NCI-H345 treated with DMSO at 0.1 percent for 48 hours (cell line): Measurements from ENCODE around the gene NBPF15.
"Not testable (repeated sequence)": the region's sequence is repeated elsewhere in the genome, so short reads cannot be mapped to it uniquely, and the experiment has no call there.

Source experiments
- DNase-seq: peaks from one replicate; lab custom pipeline; 2025; ENCODE audit not compliant: unreplicated experiment; lab: John Stamatoyannopoulos, UW

NBPF15 gene

GRCh38 chr1:144461136-144461759 lies at the start of gene NBPF15:
TSS of gene NBPF15 (minus strand) at chr1:144461669. CDS start at chr1:144440003, 21,666 bp downstream.
- DNase-seq = peak; percentile 66

DNA sequence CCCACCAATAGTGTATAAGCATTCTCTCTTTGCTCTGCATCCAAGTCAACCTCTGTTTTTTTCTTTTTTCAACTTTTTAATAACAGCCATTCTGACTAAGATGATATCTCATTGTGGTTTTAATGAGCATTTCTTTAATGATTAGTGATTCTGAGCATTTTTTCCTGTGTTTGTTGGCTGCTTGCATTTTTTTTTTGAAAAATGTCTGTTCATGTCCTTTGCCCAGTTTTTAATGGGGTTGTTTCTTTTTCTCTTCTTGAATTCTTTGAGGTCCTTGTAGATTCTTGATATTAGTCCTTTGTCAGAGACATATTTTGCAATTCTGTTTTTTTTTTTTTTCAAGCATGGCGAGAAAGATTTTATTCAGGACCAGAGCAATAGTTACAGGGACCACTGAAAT lies 35.0 kb upstream of the NBPF15 start:
- not testable (repeated sequence) for DNase-seq

DNA sequence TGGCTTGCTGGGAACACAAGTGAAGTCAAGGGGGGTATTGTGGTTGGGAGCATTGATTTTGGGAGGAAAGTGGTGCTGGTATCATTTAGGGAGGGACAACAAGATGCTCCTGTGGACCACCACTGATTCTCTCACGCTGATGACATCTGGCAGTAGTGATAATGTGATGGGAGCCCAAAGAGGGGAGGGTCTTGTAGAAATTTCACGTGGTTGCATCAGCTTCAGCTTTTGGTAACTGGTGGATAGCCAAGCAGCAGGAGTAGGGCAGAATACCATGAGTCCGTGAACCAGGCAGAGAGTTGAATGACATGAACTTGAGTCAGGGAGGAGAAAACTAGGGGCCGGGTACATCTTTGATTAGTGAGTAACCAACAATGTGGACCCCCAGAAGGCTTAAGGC lies 32.7 kb upstream of the NBPF15 start:
- not testable (repeated sequence) for DNase-seq

DNA sequence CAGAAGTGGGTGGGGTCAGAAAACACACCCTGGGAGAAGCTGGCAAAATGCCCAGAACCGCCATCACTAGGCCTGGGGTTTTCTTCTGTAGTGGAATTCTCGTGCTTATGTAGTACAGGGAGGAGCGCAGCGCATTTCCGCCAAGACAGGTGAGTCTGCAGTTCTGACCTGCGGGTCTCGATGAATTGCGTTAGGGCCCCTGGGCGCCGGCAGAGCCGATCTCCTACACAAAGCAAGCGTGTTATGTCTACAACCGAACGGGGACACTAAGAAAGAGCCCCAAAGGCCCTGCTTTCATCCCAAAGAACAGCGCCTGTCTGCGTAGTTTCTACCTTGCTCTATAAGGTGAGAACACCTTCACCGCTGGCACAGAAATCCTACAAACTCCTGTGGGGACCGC lies 28.9 kb upstream of the NBPF15 start:
- DNase-seq = not testable (repeated sequence)

- DNase-seq = not testable (repeated sequence)
These were observed 25.5 kb upstream of the NBPF15 start for GRCh38 chr1:144487002-144487401.

- not testable (repeated sequence) for DNase-seq
These were observed 23.9 kb upstream of the NBPF15 start for GRCh38 chr1:144485048-144485993.

DNA sequence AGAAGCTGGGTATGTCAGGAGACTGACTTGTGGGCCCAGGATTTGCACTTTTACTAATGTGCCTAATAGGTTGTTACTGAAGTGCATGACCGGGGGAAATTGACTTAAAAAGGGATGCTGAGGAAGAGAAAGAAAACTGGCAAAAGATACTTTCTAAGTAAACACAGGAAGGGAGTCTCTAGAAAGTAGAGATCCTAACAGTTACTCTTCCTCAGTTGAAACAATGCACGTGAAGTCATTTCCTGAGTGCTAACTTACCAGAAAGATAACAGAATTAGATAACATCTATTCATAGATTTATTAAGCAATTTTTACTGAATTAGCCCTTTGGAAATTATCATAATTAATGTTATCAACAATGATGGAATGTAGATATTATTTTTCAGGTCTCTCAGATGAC lies 12.4 kb upstream of the NBPF15 start:
- DNase-seq = not testable (repeated sequence)

DNA sequence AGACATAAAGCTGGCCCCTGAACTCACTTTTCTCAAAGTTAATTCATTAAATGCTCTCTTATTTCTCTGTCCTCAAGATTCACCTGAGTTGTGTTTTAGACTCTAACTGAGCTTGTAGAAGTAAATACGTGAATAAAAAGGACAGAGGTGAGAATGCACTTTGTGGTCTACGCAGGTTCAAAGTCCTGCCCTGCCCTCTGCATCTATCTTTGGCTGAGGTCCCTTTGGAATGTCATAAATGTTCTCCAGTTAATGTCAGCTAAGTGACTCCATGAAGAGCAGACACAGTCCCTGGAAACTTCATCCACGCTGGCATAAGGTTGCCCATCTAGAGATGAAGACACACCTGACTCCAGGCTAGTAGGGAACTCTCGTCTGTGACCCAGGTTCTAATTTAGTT lies 10.0 kb upstream of the NBPF15 start:
- not testable (repeated sequence) for DNase-seq

- not testable (repeated sequence) for DNase-seq
These were observed 309 bp upstream of the NBPF15 start for GRCh38 chr1:144461778-144462177.

GRCh38 chr1:144460686-144461085 lies 783 bp downstream of the NBPF15 start:
- not testable (repeated sequence) for DNase-seq

- not testable (repeated sequence) for DNase-seq
These were observed 19.1 kb downstream of the NBPF15 start for GRCh38 chr1:144442402-144442801.

DNA sequence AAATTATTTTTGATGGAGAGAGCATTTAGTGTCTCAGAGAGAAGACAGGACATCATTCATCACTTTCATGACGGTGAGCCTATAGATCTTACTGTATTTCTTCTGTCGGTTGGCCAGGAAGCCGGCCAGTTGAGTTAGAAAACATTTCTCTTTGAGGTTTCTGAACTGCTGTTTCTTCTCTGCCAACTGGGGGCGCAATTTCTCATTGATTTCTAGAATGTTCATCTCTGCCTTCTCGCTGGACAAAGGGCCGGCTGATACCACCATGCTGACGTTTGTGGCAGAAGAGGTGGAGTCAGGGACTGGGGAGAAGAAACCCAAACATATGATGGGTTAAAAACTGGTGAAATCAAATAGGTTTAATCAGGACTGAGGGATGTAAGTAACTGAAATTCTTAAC lies 21.7 kb downstream of the NBPF15 start:
- DNase-seq = not testable (repeated sequence)

DNA sequence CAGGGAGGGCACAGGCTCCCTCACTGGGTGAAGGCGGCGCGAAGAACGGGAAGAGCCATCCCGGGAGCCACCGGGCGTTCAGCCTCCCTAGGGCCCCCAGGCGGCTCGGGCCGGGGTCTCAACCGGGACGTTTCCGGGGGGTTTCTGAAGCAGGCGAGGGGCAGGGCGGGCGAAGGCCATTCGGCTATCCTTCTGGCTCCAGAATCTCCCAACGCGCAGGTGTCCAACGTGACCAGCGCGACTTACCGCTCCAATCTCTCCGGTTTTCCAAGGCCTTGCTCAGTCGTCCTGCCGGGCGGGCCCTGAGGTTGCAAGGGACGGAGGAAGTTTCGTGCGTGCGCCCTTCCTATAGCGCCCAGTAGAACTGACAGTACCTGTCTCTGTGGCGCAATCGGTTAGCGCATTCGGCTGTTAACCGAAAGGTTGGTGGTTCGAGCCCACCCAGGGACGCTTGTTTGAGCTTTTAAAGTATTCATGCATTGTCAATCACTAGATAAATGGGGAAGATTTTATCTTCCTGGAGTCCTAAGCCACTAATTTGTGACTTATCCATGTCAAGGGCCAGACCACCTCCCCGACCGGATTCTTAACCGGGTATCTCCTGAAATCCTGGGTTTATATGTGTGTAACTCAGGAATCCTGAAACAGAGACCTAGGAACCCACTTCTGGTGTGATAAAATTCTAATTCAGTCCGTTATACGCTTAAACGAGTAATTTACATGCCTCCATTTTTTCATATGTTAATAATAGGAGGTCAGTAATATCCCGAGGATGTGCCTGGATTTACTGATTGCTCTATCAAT lies 42.4 kb downstream of the NBPF15 start:
- DNase-seq = peak; percentile 7

DNA sequence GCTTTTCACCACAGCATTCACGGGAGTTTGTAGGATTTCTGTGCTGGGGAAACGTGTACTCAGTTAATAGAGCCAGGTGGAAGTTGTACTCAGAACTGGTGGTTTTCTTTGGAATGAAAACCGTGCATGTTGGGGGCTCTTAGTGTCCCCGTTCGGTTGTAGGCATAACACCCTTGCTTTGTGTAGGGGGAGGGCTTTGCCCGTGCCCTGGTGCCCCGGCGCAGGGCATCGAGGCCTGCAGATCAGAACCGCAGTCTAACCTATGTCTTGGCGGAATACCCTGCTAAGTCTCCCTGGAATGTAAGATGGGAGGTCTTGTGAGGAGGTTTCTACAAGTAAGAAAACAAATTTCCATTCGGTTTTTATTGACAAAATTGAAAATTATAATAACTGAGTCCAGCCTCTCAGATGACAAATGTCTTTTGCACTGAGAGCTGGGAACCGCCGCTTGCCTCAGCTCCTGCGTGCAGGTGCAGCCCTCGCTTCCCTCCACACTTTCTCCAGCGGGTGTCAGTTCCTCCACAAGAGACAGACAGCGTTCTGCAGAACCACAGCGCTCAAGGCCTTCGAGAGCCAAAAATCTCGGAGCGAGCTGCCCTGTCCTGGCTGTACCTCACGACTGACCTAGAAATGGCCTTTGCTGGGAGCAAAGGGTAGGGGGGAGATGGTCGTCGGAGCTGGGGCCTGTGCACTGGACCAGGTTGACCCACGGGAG lies 47.9 kb downstream of the NBPF15 start:
- not testable (repeated sequence) for DNase-seq

DNA sequence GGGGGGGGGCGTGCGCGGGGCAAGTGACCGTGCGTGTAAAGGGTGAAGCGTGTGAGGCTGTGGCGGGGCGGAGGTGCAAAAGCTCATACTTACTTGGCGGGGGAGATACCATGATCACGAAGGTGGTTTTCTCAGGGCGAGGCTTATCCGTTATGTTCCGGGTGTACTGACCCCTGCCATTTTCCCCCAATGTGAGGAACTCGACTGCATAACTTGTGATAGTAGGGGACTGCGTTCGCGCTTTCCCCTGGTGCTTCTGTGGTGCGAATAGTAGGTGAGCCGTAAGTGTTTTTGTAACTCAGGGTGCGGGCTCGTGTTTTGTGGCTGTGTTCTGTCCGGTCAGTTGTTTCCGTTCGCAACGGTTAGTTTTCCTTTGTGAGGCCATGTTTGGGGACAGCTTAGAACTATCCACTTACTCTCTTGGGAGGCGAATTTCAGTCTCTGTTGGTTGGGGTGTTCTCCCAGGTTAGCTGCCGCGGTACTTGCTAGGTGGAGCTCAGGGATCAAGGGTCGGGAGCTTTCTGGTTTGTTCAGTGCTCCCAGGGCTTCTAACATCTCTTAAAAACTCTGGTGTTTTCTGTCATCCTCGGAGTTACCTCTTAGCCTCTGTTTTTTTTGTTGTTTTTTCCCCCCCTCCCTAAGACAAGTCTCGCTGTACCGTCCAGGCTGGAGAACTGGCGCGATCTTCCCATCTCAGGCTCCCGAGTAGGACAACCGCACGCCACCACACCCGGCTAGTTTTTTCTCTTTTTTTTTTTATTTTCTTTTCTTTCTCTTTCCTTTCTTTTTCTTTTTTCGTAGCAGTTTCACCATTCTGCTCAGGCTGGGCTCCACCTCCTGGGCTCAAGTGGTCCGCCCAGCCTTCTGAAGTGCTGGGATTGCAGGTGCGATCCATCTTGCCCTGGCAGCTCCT lies 48.7 kb downstream of the NBPF15 start:
- peak; percentile 94 for DNase-seq

GRCh38 chr1:144412068-144412471 lies 49.4 kb downstream of the NBPF15 start:
- peak; percentile 72 for DNase-seq

GRCh38 chr1:144402807-144403206 lies 58.7 kb downstream of the NBPF15 start:
- DNase-seq = not testable (repeated sequence)

DNA sequence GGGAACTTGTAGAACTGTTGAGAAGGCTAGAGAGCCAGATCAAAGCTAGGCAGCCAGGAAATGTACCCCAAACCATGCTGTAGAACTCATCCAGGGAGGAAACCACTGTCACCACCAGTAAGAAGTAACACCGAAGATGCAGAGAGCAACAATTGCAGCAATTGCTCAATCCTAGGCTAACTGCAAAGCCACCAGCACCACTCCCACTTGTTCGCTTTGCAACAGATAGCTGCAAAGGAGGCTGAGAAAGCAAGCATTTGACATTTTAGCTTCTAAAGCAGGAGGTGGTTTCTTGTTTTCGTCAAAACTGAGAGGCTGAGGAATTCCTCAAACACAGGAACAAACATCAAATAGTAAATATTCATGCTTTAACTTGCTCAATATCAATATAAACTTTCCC lies 89.8 kb downstream of the NBPF15 start:
- DNase-seq = not testable (repeated sequence)
